NCI-H1417 (cell line): ENCODE measurements around the gene DPPA4.
"Not testable (repeated sequence)": the region's sequence is repeated elsewhere in the genome, so short reads cannot be mapped to it uniquely, and the experiment has no call there.

Experiments
- DNase-seq, 3 experiments: peaks; one replicate each; lab custom pipeline; 2025; lab: John Stamatoyannopoulos, UW

The DPPA4 gene, protein sequence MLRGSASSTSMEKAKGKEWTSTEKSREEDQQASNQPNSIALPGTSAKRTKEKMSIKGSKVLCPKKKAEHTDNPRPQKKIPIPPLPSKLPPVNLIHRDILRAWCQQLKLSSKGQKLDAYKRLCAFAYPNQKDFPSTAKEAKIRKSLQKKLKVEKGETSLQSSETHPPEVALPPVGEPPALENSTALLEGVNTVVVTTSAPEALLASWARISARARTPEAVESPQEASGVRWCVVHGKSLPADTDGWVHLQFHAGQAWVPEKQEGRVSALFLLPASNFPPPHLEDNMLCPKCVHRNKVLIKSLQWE

DNA sequence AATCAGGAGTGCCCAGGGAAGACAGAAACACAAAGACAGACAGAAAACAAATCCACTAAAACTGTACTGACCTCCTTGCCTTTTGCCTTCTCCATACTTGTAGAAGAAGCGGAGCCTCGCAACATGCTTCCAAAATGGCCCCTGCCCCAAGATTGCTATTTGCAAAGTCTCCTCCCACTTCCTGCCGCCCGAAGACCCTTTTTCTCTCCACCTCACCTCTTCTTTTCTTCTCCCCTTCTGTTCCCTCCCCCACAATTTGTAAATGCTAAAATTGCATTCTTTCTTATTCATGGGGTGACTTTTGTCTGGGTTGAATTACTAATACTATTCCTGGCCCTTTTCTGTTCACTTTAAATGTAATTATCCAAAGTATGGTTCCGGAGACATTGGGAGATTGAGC, at the start of gene DPPA4:
Gene DPPA4 (minus strand): TSS at position 154 of the 400 bp plus-strand sequence. CDS start 29 bp downstream, at position 125.
- no peak for DNase-seq

DNA sequence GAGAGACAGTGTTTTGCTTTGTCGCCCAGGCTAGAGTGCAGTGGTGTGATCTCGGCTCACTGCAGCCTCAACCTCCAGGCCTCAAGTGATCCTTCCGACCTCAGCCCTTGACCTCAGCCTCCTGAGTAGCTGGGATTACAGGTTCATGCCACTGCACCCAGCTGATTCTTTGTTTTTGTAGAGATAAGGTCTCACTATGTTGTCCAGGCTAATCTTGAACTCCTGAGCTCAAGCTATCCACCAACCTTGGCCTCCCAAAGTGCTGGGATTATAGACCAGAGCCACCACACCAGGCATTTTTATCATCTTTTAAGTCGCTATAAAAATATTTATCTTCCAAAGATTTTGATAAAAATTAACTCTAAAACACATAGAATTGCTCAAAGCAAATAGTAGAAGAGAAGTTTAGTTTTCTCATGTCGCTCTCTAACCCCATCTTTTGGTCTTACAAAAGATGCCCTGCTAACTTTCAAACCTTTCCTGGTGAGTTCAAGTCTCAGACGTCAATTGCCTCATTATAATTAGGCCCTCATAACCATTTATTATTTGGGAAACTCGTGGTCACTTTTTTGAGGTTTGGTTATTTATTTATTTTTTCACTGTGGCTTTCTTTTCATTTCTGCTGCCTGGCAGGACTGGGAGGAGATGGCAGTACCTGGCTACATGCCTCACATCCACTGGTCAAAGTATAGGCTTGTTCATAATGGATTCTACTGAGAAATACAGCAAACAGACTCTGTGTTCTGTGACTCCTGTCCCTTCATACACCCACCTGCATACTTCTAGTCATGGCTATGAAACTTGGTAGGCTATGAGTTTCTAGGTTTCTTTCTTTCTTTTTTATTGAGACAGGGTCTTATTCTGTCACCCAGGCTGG, 48.3 kb upstream of the DPPA4 start:
- no peak for DNase-seq

DNA sequence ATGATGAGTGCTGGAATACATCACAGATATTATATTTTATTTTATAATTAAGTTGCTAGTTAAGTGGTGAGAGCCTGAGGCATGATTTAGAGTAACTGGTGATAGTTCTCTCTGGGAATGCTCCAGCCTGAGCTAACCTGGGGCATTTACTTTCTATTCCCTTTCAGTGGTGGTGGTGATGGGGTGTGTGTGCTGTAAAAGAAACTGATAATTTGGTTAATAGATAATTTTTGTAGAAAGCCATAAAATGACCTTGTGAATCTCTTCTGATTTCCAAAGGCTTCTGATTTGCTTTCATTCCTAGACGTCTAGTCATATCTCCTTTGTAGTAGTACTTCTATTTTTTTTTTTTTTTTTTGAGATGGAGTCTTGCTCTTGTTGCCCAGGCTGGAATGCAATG, 46.8 kb upstream of the DPPA4 start:
- DNase-seq = no peak

DNA sequence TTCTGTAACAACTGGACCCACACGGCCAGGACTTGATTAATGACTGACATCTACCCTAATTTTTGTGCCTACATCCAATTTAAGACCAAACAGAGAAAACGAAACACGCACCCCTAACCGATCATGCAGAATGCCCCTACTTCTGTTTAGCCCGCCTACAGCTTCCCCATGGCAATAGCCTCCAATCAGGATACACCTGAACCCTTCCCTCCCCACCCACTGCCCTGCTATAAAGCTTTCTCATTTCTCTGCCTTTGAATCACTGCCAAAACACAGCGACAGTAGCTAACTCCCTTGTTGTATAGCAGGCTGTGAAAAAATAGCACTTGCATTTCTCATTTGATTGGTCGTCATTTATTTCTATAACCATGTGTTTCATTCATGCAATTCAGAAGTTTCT, 45.2 kb upstream of the DPPA4 start:
- DNase-seq = peak in 1 of 3 experiments; percentile 20

DNA sequence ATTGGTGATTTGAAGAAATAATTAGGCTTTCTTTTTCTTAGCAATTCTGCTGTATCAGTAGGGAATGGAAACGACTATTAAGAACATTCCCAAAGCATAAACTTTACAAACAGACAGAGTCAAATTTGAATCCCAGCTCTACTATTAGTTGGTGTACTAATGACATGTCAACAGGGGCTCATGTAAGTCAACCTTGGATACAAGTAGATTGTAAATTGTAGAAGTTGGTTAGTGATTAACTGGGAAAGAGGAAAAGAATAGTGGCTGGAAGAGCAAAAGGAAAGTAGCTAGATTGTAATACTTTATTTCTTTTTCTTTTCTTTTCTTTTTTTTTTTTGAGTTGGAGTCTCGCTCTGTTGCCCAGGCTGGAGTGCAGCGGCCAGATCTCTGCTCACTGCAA, 38.6 kb upstream of the DPPA4 start:
- no peak for DNase-seq

DNA sequence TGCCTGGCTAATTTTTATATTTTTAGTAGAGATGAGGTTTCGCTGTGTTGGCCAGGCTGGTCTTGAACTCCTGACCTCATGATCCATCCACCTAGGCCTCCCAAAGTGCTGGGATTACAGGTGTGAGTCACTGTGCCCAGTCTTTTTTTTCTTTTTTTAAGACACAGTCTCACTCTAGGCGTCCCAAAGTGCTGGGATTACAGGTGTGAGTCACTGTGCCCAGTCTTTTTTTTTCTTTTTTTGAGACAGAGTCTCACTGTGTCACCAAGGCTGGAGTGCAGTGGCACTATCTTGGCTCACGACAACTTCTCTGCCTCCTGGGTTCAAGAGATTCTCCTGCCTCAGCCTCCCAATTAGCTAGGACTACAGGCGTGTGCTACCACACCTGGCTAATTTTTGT, 37.1 kb upstream of the DPPA4 start:
- not testable (repeated sequence) for DNase-seq

DNA sequence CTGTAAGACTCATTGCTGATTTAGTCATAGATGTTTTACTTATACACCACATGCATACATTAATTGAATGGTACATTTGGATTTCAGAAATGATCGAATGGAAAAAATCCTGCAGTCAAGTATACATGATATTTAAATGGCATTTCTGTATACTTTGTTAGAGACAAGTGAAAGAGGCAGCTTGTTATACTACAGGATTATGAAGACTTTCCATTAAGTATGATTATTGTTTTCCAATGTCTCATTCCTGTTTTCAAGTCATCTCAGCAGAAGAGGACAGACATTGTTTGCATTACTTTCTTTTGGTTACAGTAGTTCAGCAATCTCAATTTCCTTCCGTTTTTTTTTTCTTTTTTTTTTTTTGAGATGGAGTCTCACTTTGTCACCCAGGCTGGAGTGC, 36.6 kb upstream of the DPPA4 start:
- no peak for DNase-seq

DNA sequence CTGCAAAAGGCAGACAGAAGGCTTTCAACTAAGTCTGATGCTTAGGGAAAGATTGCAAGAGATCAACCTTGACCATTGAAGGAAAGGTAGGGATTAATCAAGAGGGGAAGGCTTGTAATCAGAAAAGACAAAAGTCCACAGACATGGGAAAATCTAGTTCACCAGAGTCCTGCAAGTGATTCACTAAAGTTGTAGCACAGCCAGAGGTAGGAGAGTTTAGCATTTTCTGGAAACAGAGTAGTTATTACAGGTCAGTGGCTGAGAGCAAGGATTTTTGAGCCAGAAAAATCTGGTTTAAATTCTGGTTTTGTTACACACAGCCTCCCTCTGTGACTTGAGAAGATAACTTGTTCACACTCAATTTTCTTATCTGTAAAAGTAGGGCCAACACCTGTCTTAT, 35.3 kb upstream of the DPPA4 start:
- DNase-seq = no peak

DNA sequence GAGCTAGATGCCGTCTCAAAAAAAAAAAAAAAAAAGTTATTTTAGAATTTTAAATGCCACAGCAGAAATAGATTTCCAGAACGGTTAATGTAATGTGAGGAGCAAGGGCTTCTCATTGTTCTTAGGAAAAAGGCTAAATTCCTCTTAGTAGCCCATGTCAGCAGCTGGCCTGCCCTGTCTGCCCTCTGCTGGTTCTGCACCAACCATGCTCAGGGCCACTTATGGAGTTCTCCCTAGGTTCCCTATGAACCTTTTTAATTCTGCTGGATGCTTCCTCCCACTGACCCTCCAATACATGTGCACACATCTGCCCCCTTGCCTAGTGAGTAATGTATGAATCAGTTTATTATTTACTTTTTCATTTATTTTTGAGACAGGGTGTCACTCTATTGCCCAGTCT, 32.2 kb upstream of the DPPA4 start:
- DNase-seq = no peak

DNA sequence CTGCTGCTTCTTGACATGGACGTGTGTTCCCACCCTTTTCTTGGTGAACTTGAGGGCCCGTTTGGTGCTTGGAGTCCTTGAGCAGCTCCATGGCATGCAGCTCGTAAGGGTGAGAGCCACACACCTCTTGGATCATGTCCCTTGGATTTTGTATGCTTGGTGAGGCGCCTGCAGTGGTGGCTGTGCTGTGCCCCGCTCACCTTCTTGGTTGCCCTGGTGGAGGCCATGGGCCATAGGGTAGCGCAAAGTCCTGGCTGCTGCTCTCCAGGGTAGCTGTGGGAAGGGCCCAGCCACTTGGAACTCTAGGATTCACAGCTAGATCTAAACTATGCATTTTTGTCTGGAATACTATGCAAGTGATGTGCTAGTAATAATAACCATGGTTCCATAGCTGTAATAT, 26.7 kb upstream of the DPPA4 start:
- no peak for DNase-seq

DNA sequence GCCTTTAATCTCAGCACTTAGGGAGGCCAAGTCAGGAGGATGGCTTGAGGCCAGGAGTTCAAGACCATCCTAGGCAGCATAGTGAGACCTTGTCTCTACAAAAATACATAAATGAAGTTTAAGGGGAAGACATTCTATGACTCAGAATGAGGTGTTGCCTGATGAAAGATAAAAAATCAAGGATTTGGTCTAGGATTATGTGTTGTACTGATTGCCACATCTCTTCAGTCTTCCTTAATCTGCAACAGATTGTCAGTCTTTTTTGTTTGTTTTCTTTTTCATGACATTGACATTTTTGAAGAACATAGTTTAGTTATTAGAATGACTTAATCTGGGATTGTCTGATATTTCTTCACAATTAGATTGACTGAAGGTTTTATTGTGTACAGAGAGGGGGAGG, 26.3 kb upstream of the DPPA4 start:
- no peak for DNase-seq

DNA sequence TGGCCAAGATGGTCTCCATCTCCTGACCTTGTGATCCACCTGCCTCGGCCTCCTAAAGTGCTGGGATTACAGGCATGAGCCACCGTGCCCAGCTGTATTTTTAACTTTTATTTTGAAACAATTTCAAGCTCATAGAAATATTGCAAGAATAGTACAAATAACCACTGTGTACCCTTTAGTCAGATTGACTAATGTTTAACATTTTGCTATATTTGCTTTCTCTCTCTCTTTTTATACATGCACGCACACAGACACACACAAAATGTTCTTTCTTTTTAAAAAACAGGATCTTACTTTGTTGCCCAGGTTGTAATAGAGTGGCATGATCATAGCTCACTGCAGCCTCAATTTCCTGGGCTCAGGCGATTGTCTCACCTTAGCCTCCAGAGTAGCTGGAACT, 25.5 kb upstream of the DPPA4 start:
- DNase-seq = no peak

DNA sequence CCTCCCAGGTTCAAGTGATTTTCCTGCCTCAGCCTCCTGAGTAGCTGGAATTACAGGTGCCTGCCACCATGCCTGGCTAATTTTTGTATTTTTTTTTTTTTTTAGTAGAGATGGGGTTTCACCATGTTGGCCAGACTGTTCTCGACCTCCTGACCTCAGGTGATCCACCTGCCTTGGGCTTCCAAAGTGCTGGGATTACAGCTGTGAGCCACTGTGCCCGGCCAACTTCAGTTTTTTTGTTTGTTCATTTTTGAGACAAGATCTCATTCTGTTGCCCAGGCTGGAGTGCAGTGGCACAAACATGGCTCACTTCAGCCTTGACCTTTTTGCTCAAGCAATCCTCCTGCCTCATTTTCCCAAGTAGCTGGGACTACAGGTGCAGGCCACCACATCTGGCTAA, 21.5 kb upstream of the DPPA4 start:
- DNase-seq = not testable (repeated sequence)

DNA sequence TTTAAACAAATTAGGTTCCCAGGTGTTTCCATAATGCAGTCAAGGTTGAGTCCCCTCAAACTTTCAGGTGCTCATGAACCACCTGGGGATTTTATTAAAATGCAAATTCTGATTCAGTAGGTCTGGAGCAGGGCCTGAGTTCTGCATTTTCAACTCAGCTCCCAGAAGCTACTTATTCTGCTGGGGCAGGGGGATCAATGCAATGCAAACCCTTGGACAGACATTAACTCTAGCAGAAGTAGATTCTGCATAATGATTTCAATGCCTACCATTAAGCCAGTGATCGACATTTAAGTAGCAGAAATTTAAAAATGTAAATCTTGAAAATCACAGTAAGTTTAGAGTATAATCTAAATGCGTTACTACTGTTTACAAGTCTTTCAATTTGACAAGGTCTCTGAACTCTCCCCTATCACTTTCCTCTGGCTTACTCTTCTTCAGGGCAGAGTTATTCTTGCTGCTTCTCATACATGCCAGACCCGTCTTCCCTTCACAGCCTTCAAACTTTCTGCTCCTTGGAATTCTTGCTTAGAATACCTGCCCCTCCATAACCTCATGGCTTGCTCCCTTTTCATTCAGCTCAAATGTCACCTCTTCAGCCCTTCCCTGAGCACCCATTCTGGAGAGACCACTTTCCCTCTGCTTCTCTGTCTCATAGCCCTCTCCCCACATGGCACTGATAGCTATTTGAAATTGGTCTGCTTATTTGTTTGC, 19.3 kb upstream of the DPPA4 start:
- no peak for DNase-seq

DNA sequence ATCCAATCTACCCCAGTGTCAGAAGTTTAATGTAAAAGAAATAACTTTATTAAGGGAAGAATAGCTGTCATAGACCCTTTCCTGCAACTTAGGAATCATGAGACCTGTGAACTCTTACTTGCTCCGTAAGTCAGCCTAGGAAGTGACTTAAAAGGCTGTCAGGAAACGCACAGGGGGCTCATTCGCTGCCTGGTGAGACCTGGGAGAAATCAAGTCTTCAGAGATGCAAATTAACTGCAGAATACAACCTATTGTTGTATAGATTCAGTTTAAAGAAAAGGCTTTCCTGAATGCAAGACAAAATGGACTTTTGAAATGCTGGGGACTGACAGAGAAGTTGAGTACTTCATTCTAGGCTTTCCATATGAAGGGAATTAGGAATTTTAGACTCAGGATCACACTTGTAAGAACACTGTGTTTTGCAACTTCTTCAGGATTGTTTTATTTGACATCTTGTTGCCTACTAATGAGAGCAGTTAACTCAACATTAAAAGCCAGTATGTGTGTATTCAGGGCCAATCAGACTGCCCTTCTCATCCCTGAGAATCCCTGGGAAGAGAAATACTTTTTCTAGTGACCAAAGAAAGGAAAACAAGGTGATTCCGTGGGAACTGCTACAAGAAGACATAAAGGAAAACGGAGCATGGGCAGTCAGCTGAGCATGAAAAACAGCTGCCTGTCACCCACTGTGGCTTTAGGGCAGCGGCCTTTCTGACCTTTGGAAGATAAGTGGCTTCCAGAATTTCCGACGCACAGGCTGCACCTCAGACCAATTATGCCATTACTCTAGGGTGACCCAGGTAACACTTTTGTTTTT, 18.5 kb upstream of the DPPA4 start:
- peak in 2 of 3 experiments; percentile 9 to 52 for DNase-seq

DNA sequence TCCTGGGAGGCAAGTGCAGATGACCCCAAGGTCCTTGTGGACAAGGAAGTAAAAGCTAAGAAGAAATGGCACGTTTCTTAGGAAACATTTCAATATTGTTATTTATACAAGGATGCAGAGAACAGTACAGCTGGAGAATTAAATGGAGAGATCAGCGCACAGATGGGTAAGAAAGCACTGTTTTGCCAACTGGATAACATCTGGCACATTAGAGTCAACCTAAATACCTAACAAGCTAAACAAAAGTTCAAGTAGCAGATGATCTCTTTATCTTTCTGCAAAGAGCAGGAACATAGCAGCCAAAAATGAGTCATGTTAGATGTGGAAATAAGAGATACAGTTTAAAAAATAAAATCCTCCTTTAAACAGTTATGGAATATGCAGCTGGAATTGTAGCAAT, 15.7 kb upstream of the DPPA4 start:
- DNase-seq = no peak

DNA sequence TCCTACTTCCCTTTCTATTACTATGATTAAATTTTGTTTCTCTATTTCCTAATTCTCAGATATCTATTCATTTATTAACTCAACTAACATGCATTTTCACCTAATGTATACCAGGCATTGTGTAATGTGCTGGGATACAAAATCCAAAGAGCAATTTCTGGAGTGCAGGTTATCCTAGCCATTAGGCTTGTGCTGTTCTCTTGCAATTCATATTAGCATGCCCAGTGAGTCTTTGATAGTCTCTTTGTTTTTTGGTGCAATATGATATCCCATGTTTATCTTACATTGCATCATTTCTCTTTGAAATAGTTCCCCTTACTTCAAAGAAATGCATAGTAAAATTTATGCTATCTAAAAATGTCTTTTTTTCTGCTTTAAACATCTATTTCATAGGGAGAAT, 13.9 kb upstream of the DPPA4 start:
- no peak for DNase-seq

DNA sequence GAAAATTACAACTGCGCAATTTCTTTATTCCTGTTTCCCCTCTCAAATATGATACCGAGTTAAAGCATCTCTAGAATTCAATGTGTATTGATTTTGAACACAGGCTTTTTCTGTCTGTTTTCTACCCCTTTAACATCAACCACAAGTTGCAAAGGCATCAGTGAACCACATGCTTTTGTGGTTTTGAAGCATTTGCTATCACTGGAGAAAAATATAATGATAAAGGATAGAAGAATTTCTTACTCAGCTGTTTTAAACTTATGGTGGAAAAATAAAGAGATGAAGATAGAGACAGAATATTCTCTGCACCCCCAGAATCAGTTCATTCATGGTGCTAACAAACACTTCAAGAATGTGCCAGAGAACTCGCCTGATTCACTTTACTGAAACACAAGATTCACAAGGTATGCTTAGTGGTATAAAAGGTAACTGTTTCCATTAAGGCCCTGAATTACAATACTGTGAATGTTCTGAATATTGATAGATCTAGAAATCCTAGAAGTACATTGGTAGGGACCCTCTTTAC, 9.5 kb upstream of the DPPA4 start:
- no peak for DNase-seq

DNA sequence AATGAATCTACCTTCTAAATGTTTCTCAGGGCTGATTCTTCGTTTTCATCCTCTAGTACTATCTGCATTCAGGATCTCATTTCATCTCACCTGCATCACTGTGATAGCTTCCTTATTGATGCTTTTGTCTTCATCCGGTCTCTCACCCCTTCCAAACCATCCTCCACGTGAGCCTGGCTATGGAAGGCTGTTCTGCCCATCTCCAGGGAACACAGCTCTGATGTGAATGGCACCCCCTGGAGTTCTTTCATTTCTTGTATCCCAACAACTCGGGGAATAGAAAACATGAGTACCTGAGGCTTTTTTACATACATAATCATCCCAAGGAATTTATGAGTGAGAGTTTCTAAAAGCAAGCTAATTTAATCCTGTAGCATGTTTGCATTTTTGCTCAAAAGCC, 8.8 kb upstream of the DPPA4 start:
- no peak for DNase-seq

DNA sequence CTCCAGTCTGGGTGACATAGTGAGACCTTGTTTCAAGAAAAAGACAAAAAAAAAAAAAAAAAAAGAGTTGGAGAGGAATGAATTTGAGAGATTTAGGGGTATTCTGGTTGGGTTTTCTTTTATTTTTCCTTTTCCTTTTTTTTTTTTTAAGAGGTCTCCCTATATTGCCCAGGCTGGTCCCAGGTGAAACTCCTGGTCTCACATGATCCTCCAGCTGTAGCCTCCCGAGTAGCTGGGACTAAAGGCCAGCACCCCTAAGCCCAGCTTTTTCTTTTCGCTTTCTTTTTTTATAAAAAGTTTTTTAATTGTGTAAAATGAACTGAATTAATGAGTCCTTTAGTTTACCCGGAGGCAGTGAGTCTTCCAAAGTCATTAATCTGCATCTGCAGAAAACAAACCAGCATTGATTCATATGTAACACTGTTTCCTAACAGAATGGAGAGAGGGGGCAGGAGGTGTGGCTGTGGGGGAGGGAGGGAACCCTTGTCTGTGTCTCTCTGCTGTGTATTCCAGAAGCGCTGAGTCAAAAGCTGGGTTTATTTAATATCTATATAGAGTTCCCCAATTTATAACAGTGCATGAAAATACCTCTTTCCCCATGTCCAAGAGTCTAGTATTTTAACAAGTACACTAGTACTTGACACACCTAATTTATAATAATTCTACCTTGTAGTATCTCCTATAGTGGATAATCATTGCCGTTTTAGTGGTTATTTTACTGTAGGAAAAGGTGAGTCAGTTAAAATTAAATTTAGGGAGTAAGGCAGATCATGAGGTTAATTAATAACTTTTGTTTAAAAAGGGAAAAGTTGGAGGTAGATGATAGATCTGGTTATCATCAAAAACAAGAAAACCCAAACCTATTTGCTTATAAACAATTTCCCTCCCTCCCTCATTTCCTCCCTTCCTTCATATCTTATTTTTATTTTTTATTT, 2.6 kb upstream of the DPPA4 start:
- no peak for DNase-seq

DNA sequence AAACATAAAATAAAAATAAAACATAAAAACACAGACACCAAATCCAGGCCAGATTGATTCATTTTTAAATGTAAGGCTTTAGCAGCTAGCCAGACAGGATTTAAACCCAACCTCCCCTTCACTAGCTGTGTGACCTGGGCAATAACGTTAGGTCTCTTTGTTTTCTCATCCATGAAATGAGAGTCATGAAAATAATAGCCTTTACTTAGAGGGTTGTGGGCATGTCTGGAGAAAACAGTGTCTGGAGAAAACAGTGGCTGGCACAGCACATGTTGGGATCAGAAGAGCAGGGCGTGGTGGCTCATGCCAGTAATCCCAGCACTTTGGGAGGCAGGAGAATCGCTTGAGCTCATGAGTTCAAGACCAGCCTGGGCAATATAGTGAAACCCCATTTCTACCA, 1.9 kb upstream of the DPPA4 start:
- DNase-seq = no peak
